ENCODE data around the gene PPP1R3E.
"Not testable (repeated sequence)": the region's sequence is repeated elsewhere in the genome, so short reads cannot be mapped to it uniquely, and the experiment has no call there.

Gene PPP1R3E

GRCh38 chr14:23275412-23275811 is 27.2 kb downstream of the PPP1R3E start:
- no peaks in the 10 kb centered on the region for H3K9me3 ChIP-seq (ENCODE audit: low read length)
- H3K4me3 ChIP-seq (ENCODE audit: low read length), result no peak overlapping the region
- H3K4me1 ChIP-seq (ENCODE audit: insufficient read depth, low read length), result peaks cover 7% of the 10 kb centered on the region
- H3K27me3 ChIP-seq (ENCODE audit: insufficient read depth, low read length), result no peaks in the 10 kb centered on the region
- no peak overlapping the region for H2AFZ ChIP-seq (ENCODE audit: low read depth, low read length)
- H3K36me3 ChIP-seq (ENCODE audit: insufficient read depth, low read length), result peaks cover 18% of the 10 kb centered on the region

GRCh38 chr14:23269193-23269592 is 33.5 kb downstream of the PPP1R3E start:
- Histone ChIP-seq H3K27me3 (ENCODE audit: insufficient read depth, low read length) (no peaks in the 10 kb centered on the region), H3K36me3 (ENCODE audit: insufficient read depth, low read length) (no peaks in the 10 kb centered on the region), H3K9me3 (ENCODE audit: low read length) (no peaks in the 10 kb centered on the region), H3K4me3 (ENCODE audit: low read length) (no peak overlapping the region), H2AFZ (ENCODE audit: low read depth, low read length) (no peak overlapping the region), H3K4me1 (ENCODE audit: insufficient read depth, low read length) (no peaks in the 10 kb centered on the region)

- H3K36me3 ChIP-seq (ENCODE audit: insufficient read depth, low read length); H2AFZ ChIP-seq (ENCODE audit: low read depth, low read length); H3K4me1 ChIP-seq (ENCODE audit: insufficient read depth, low read length); H3K9me3 ChIP-seq (ENCODE audit: low read length); H3K27me3 ChIP-seq (ENCODE audit: insufficient read depth, low read length); H3K4me3 ChIP-seq (ENCODE audit: low read length): not testable (repeated sequence)
These were observed 41.8 kb downstream of the PPP1R3E start for GRCh38 chr14:23260849-23261248.

GRCh38 chr14:23259426-23259825 is 43.2 kb downstream of the PPP1R3E start:
- no peaks in the 10 kb centered on the region for H3K4me1 ChIP-seq (ENCODE audit: insufficient read depth, low read length)
- no peaks in the 10 kb centered on the region for H3K36me3 ChIP-seq (ENCODE audit: insufficient read depth, low read length)
- H3K4me3 ChIP-seq (ENCODE audit: low read length), result no peak overlapping the region
- H3K9me3 ChIP-seq (ENCODE audit: low read length), result no peaks in the 10 kb centered on the region
- no peaks in the 10 kb centered on the region for H3K27me3 ChIP-seq (ENCODE audit: insufficient read depth, low read length)
- H2AFZ ChIP-seq (ENCODE audit: low read depth, low read length), result no peak overlapping the region

- H3K9me3 ChIP-seq (ENCODE audit: low read length), result no peaks in the 10 kb centered on the region
- no peak overlapping the region for H2AFZ ChIP-seq (ENCODE audit: low read depth, low read length)
- H3K4me3 ChIP-seq (ENCODE audit: low read length), result no peak overlapping the region
- no peaks in the 10 kb centered on the region for H3K27me3 ChIP-seq (ENCODE audit: insufficient read depth, low read length)
- no peaks in the 10 kb centered on the region for H3K4me1 ChIP-seq (ENCODE audit: insufficient read depth, low read length)
- no peaks in the 10 kb centered on the region for H3K36me3 ChIP-seq (ENCODE audit: insufficient read depth, low read length)
These were observed 44.4 kb downstream of the PPP1R3E start for GRCh38 chr14:23258256-23258655.

GRCh38 chr14:23252420-23253333 is 50.0 kb downstream of the PPP1R3E start:
- no peaks in the 10 kb centered on the region for H3K36me3 ChIP-seq (ENCODE audit: insufficient read depth, low read length)
- no peak overlapping the region for H2AFZ ChIP-seq (ENCODE audit: low read depth, low read length)
- no peak overlapping the region for H3K4me3 ChIP-seq (ENCODE audit: low read length)
- H3K27me3 ChIP-seq (ENCODE audit: insufficient read depth, low read length), result no peaks in the 10 kb centered on the region
- H3K9me3 ChIP-seq (ENCODE audit: low read length), result no peaks in the 10 kb centered on the region
- peaks cover 2% of the 10 kb centered on the region for H3K4me1 ChIP-seq (ENCODE audit: insufficient read depth, low read length)

GRCh38 chr14:23252006-23252405 is 50.7 kb downstream of the PPP1R3E start:
- Histone ChIP-seq H3K4me3 (ENCODE audit: low read length) (no peak overlapping the region), H3K27me3 (ENCODE audit: insufficient read depth, low read length) (no peaks in the 10 kb centered on the region), H3K4me1 (ENCODE audit: insufficient read depth, low read length) (peaks cover 2% of the 10 kb centered on the region), H3K9me3 (ENCODE audit: low read length) (no peaks in the 10 kb centered on the region), H3K36me3 (ENCODE audit: insufficient read depth, low read length) (no peaks in the 10 kb centered on the region), H2AFZ (ENCODE audit: low read depth, low read length) (no peak overlapping the region)

- Histone ChIP-seq H3K36me3 (ENCODE audit: insufficient read depth, low read length) (no peaks in the 10 kb centered on the region), H3K4me1 (ENCODE audit: insufficient read depth, low read length) (peaks cover 2% of the 10 kb centered on the region), H3K27me3 (ENCODE audit: insufficient read depth, low read length) (no peaks in the 10 kb centered on the region), H3K4me3 (ENCODE audit: low read length) (no peak overlapping the region), H3K9me3 (ENCODE audit: low read length) (no peaks in the 10 kb centered on the region), H2AFZ (ENCODE audit: low read depth, low read length) (no peak overlapping the region)
These were observed 52.8 kb downstream of the PPP1R3E start for GRCh38 chr14:23249824-23250223.

- H3K4me3 ChIP-seq (ENCODE audit: low read length), result no peak overlapping the region
- no peak overlapping the region for H2AFZ ChIP-seq (ENCODE audit: low read depth, low read length)
These were observed 54.1 kb downstream of the PPP1R3E start for GRCh38 chr14:23248601-23249000.

More at GRCh38 chr14:23248601-23249000, 54.1 kb downstream of the PPP1R3E start:
- Histone ChIP-seq H3K36me3 (ENCODE audit: insufficient read depth, low read length) (no peaks in the 10 kb centered on the region), H3K4me1 (ENCODE audit: insufficient read depth, low read length) (peaks cover 2% of the 10 kb centered on the region), H3K9me3 (ENCODE audit: low read length) (no peaks in the 10 kb centered on the region), H3K27me3 (ENCODE audit: insufficient read depth, low read length) (no peaks in the 10 kb centered on the region)
